ENCODE measurements around the gene PCDHGC4. TPM values are rescaled to one million over a fixed set of nuclear protein-coding genes. Genes with fewer than 3 reads are reported as not detected.

Gene PCDHGC4
- total RNA-seq, 1 experiment from 2014 or later = 0.57 TPM

DNA sequence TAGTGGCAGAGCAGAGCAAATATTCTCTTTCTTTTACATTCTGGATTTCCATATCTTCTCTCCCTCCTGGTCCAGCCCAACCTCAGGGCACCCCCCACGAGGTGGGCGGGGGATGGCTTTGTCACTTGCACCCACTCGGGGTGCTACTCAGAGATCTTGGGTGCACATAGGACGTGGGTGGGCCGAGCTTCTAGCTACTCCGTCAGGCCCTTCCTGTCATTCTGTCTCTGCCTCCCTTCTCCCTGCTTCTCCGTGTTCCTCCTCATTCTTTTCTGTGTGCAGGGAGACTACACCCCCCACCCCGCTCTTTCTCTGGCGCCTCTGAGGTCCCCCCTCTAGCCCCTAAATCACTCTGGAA lies 23.6 kb downstream of the PCDHGC4 start:
- ChIA-PET POLR2A (interaction anchor here (0.6 kb wide), 1 partner anchor 36 kb away, joined by 3 read pairs; no protein-coding TSS in a partner anchor), CTCF (interaction anchor here (0.7 to 1.2 kb wide), 2 partner anchors 16 to 91 kb away, joined by 3 read pairs; partner anchors contain the start of gene PCDHGB7)
- H3K27me3 ChIP-seq (ENCODE audit: control insufficient read depth, insufficient read depth, low read length) = no peaks in the 10 kb centered on the region
- H3K36me3 ChIP-seq (ENCODE audit: control insufficient read depth, insufficient read depth, low read length) = no peaks in the 10 kb centered on the region
- ATAC-seq (no peak), DNase-seq (ENCODE audit: low read depth, low spot score) (no peak)
- H3K4me3 ChIP-seq (ENCODE audit: low read depth in 2 of 2, low read length in 2 of 2) = no peak overlapping the region
- peaks cover 10% of the 10 kb centered on the region; the same call in 1 of the 2 replicates for H3K4me1 ChIP-seq (ENCODE audit: control insufficient read depth, insufficient read depth, low read length)
- in situ Hi-C loops (cut with HindIII; ENCODE audit: low pct_unique_long_range_greater_than_20kb, low sequenced_read_pairs) (no loop called here), intact Hi-C loops (cut with micrococcal nuclease; ENCODE audit: unreplicated experiment) (no loop called here)
- no peaks in the 10 kb centered on the region for H3K9me3 ChIP-seq (ENCODE audit: control insufficient read depth, insufficient read depth, low read depth, low read length)
- no peak overlapping the region for H3K27ac ChIP-seq (ENCODE audit: low read length)
- TF ChIP-seq, protein P1, sequence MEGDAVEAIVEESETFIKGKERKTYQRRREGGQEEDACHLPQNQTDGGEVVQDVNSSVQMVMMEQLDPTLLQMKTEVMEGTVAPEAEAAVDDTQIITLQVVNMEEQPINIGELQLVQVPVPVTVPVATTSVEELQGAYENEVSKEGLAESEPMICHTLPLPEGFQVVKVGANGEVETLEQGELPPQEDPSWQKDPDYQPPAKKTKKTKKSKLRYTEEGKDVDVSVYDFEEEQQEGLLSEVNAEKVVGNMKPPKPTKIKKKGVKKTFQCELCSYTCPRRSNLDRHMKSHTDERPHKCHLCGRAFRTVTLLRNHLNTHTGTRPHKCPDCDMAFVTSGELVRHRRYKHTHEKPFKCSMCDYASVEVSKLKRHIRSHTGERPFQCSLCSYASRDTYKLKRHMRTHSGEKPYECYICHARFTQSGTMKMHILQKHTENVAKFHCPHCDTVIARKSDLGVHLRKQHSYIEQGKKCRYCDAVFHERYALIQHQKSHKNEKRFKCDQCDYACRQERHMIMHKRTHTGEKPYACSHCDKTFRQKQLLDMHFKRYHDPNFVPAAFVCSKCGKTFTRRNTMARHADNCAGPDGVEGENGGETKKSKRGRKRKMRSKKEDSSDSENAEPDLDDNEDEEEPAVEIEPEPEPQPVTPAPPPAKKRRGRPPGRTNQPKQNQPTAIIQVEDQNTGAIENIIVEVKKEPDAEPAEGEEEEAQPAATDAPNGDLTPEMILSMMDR (IDR thresholded peaks at IDR 0.05) = no peak
- TF ChIP-seq POLR2AphosphoS5 (IDR thresholded peaks at IDR 0.05; ENCODE audit: low read depth, low read length) (no peak), SIN3A (IDR thresholded peaks at IDR 0.05; ENCODE audit: borderline replicate concordance, insufficient read depth, low read depth, low read length) (no peak), TCF7L2 (IDR thresholded peaks at IDR 0.05; ENCODE audit: low read depth, low read length) (no peak)
- TF ChIP-seq, protein P2, sequence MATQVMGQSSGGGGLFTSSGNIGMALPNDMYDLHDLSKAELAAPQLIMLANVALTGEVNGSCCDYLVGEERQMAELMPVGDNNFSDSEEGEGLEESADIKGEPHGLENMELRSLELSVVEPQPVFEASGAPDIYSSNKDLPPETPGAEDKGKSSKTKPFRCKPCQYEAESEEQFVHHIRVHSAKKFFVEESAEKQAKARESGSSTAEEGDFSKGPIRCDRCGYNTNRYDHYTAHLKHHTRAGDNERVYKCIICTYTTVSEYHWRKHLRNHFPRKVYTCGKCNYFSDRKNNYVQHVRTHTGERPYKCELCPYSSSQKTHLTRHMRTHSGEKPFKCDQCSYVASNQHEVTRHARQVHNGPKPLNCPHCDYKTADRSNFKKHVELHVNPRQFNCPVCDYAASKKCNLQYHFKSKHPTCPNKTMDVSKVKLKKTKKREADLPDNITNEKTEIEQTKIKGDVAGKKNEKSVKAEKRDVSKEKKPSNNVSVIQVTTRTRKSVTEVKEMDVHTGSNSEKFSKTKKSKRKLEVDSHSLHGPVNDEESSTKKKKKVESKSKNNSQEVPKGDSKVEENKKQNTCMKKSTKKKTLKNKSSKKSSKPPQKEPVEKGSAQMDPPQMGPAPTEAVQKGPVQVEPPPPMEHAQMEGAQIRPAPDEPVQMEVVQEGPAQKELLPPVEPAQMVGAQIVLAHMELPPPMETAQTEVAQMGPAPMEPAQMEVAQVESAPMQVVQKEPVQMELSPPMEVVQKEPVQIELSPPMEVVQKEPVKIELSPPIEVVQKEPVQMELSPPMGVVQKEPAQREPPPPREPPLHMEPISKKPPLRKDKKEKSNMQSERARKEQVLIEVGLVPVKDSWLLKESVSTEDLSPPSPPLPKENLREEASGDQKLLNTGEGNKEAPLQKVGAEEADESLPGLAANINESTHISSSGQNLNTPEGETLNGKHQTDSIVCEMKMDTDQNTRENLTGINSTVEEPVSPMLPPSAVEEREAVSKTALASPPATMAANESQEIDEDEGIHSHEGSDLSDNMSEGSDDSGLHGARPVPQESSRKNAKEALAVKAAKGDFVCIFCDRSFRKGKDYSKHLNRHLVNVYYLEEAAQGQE (IDR thresholded peaks at IDR 0.05; ENCODE audit: insufficient read depth in 1 of 2, low read depth in 2 of 2, low read length in 1 of 2) = no peak
- BruUV-seq (replicated peaks) = no TSS peak

DNA sequence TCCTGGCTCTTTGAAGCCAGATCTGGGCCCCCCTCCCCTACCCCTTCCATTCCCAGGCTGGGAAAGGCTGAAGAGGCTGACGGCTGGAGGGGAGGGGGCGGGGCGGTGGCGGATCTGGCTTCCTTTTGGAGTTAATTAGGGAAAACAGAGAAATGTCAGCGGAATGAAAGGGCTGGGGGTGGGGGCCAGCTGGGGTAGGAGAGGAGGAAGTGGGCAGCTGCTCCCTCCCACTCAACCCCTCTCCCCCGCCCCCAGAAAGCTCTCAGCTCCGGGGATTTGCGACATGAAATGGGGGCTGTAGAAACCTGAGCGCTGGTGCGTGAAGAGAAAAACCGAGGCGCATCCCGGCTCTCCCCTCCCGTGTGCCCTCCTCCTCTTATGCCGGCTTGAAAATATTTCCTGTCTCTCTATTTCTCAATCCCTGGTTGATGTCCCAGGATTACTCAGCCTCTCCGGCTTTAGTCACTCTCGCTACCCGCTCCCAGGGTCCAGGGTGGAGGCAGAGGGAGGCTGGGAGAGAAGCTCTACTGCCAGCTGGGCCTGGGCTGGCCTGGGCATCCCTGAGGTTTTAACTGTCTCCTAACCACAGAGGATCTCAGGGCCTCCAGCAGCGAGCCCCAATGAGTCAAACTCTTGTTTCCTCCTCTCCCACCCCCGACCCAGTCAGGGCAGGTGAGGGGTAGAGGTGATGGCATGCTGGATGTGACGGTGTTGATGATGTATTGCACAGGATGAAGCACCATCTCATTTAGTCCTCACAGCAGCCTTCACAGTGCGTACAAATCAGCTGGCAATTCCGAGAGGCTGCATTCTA lies 24.2 kb downstream of the PCDHGC4 start:
- CTCF ChIA-PET = interaction anchor here (0.8 kb wide), 1 partner anchor 96 kb away, joined by 3 read pairs; the partner anchor contains the start of gene PCDHGA10
- POLR2A ChIA-PET = no interaction called here
- no TSS peak for BruUV-seq (replicated peaks)

More for the DNA sequence above, 24.2 kb downstream of the PCDHGC4 start:
- Histone ChIP-seq H3K27ac (ENCODE audit: low read length) (no peak overlapping the region), H3K4me3 (ENCODE audit: low read depth in 2 of 2, low read length in 2 of 2) (no peak overlapping the region), H3K36me3 (ENCODE audit: control insufficient read depth, insufficient read depth, low read length) (no peaks in the 10 kb centered on the region), H3K27me3 (ENCODE audit: control insufficient read depth, insufficient read depth, low read length) (no peaks in the 10 kb centered on the region), H3K4me1 (ENCODE audit: control insufficient read depth, insufficient read depth, low read length) (peaks cover 15% of the 10 kb centered on the region), H3K9me3 (ENCODE audit: control insufficient read depth, insufficient read depth, low read depth, low read length) (no peaks in the 10 kb centered on the region)
- intact Hi-C loops (cut with micrococcal nuclease; ENCODE audit: unreplicated experiment) (no loop called here), in situ Hi-C loops (cut with HindIII; ENCODE audit: low pct_unique_long_range_greater_than_20kb, low sequenced_read_pairs) (no loop called here)
- no peak for TF ChIP-seq TCF7L2 (IDR thresholded peaks at IDR 0.05; ENCODE audit: low read depth, low read length)
- TF ChIP-seq POLR2AphosphoS5 (IDR thresholded peaks at IDR 0.05; ENCODE audit: low read depth, low read length) = no peak
- no peak for TF ChIP-seq SIN3A (IDR thresholded peaks at IDR 0.05; ENCODE audit: borderline replicate concordance, insufficient read depth, low read depth, low read length)
- TF ChIP-seq, protein P1 (IDR thresholded peaks at IDR 0.05) = no peak
- 0 out of 2 replicates have a peak, but pooled peaks have one; percentile 20 for ATAC-seq
- DNase-seq (ENCODE audit: low read depth, low spot score) = no peak
